Effector memory CD8-positive, alpha-beta T cell (primary cell): Measurements from ENCODE around the gene KIF26B.
"Not testable (repeated sequence)": the region's sequence is repeated elsewhere in the genome, so short reads cannot be mapped to it uniquely, and the experiment has no call there.

Experiments
- ATAC-seq: fragments of 150-1000 bp; cut with Tn5 transposase; replicated peaks from 2 replicates; pipeline ENCODE4 v1.10.0; 2021; ENCODE audit warnings: mild to moderate bottlenecking, moderate library complexity
- DNase-seq, 3 experiments: peaks; one replicate each; pipeline ENCODE4 v3.0.0; 2021
- H3K27ac Mint-ChIP-seq, 2 donors: one replicate each; pipeline ENCODE4 v1.8.0; 2022; ENCODE audit warnings: mild to moderate bottlenecking in 2 of 2, mixed read lengths in 2 of 2, moderate library complexity in 2 of 2
- H3K27me3 Mint-ChIP-seq, 2 donors: one replicate each; pipeline ENCODE4 v1.8.0; 2022; ENCODE audit warnings: mixed read lengths in 2 of 2
- H3K36me3 Mint-ChIP-seq: one replicate; pipeline ENCODE4 v1.8.0; 2022; ENCODE audit warnings: mild to moderate bottlenecking, moderate library complexity, mixed read lengths; ENCODE audit not compliant: insufficient read depth
- H3K4me1 Mint-ChIP-seq, 2 donors: one replicate each; pipeline ENCODE4 v1.8.0; 2022; ENCODE audit warnings: low read depth in 2 of 2, mixed read lengths in 2 of 2
- H3K4me3 Mint-ChIP-seq, 2 donors: one replicate each; pipeline ENCODE4 v1.8.0; 2022; ENCODE audit warnings: mild to moderate bottlenecking in 2 of 2, mixed read lengths in 2 of 2, moderate library complexity in 2 of 2
- H3K9me3 Mint-ChIP-seq, 2 donors: one replicate each; pipeline ENCODE4 v1.8.0; 2022; ENCODE audit warnings: mixed read lengths in 2 of 2

Gene KIF26B

DNA sequence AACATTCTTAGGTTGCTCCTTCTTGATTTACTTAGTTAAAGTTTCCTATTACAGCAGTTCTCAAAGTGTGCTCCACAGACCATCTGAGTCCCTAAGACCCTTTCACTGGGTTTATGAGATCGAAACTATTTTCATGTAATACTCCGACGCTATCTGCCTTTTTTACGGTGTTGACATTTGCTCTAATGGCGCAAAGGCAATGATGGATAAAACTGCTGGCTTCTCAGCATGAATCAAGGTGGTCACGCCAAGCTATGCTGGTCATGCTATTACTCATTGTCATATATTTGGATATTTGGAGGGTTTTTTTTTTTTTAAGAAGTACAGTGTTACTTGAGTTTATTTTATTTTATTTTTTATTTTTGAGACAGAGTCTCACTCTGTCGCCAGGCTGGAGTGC lies 235.1 kb downstream of the KIF26B start:
- H3K27me3 Mint-ChIP-seq, result peaks cover 17 to 27% of the 10 kb centered on the region in 2 donors
- no peaks in the 10 kb centered on the region for H3K4me1 Mint-ChIP-seq
- H3K9me3 Mint-ChIP-seq, result no peaks in the 10 kb centered on the region
- no peak overlapping the region for H3K27ac Mint-ChIP-seq
- no peak overlapping the region for H3K4me3 Mint-ChIP-seq
- DNase-seq (no peak), ATAC-seq (no peak)
- peaks cover 2% of the 10 kb centered on the region for H3K36me3 Mint-ChIP-seq

DNA sequence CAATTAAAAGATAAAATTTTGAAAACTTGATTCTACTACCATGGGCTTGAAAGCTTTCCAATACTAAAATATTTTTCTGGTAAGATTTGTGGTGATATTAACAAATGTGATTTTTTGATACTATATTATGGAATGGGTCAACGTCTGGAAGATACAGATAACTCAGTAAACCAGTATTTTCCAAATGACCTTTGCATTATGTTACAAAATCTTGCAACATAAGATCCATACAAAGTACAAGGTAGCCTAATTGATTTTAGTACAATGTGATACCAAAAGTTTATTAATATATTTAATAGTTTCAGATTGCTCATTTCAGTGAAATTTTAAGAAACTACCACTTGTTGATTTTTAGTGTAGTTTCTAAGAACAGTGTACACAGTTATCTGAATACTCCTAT lies 236.2 kb downstream of the KIF26B start:
- H3K4me3 Mint-ChIP-seq, result no peak overlapping the region
- no peak for DNase-seq
- H3K9me3 Mint-ChIP-seq, result no peaks in the 10 kb centered on the region
- H3K36me3 Mint-ChIP-seq, result peaks cover 2% of the 10 kb centered on the region
- no peak overlapping the region for H3K27ac Mint-ChIP-seq
- no peak for ATAC-seq
- peaks cover 9 to 18% of the 10 kb centered on the region in 2 donors for H3K27me3 Mint-ChIP-seq
- H3K4me1 Mint-ChIP-seq, result no peaks in the 10 kb centered on the region

DNA sequence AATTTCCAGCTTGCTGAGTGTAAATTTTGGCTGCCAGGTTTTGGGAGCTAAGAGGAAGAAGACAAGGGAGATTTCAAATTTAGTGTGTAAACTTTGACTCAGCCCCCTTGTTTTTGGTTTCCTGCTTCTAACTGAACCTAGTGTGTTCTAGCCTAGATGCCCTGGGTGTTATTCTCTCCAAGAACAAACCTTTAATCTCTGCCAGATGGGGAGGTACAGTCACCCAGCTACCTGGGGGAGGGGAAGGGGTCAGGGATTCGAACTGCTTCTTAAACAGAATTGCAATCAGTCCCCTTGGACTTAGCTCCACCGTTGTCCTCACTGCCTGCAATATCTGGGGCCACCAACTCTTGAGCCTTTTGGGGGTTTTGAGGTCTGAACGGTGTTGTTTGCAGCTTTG lies 238.9 kb downstream of the KIF26B start:
- Mint-ChIP-seq H3K27me3 (peaks cover 0 to 16% of the 10 kb centered on the region in 2 donors), H3K4me1 (no peaks in the 10 kb centered on the region), H3K27ac (no peak overlapping the region), H3K9me3 (no peaks in the 10 kb centered on the region), H3K4me3 (no peak overlapping the region), H3K36me3 (peaks cover 2% of the 10 kb centered on the region)
- DNase-seq (no peak), ATAC-seq (no peak)

DNA sequence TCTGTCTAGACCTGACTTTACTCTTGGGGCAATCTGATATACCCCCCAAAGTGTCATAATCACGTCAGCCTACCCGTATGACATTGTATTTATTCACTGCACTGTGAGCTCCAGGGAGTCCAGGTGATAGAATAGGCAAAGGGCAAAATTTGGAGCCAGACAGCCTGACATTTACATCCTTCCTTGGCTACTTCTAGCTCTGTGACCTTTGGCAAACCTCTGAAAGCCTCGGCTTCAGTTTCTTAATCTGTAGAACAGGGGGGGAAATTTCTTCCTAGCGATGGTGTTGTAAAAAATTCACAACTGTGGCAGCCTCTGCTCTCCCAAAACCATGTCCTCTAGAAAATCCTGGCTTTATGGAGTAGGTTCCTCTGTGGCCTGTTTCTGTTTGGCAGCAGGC lies 240.9 kb downstream of the KIF26B start:
- Mint-ChIP-seq H3K4me1 (no peaks in the 10 kb centered on the region), H3K27me3 (peaks cover 0 to 12% of the 10 kb centered on the region in 2 donors)

DNA sequence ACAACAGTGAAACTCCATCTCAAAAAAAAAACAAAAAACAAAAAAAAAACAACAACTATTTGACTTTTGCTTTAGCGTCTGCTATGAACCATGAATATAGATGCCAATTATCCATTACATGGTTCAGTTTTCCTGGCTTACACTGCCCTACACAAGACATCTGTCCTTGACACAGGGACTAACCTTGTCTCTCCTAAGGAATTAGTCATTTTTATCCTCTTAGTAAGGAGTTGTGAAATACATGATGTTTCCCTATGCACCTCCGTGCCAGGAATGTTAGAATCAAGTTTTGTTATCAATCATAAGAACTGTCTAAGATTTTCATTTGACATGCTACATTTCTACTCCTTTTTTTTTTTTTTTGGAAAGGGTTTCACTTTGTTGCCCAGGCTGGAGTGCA lies 241.8 kb downstream of the KIF26B start:
- H3K36me3 Mint-ChIP-seq, result no peaks in the 10 kb centered on the region
- no peak overlapping the region for H3K27ac Mint-ChIP-seq
- DNase-seq, result no peak
- peaks cover 0 to 14% of the 10 kb centered on the region in 2 donors for H3K27me3 Mint-ChIP-seq
- no peak for ATAC-seq
- no peaks in the 10 kb centered on the region for H3K4me1 Mint-ChIP-seq
- H3K9me3 Mint-ChIP-seq, result no peaks in the 10 kb centered on the region
- no peak overlapping the region for H3K4me3 Mint-ChIP-seq

More for the DNA sequence above, 240.9 kb downstream of the KIF26B start:
- Mint-ChIP-seq H3K9me3 (no peaks in the 10 kb centered on the region), H3K27ac (no peak overlapping the region), H3K36me3 (peaks cover 2% of the 10 kb centered on the region), H3K4me3 (no peak overlapping the region)
- no peak for ATAC-seq
- DNase-seq, result no peak

DNA sequence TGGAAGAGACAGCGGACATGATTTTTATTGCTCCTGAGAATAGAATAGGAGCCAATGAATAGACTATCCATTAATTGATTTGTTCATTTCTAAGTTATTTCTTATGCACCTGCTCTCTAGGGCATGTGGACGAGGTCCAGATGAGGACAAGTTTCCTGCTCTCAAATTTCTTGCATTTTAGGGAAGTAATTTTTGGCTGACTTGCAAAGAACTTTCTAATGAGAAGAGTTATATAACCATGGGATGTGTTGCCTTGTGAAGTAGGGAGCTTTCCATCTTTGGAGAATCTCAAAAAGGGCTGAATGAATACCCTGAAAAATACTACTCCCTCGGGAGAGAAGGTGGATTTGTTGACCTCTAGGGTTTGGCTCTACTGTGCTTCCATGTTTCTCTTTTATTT lies 243.0 kb downstream of the KIF26B start:
- DNase-seq (no peak), ATAC-seq (no peak)
- H3K4me1 Mint-ChIP-seq, result no peaks in the 10 kb centered on the region
- H3K27ac Mint-ChIP-seq, result no peak overlapping the region
- H3K9me3 Mint-ChIP-seq, result no peaks in the 10 kb centered on the region
- no peaks in the 10 kb centered on the region for H3K36me3 Mint-ChIP-seq
- no peak overlapping the region for H3K4me3 Mint-ChIP-seq
- H3K27me3 Mint-ChIP-seq, result peaks cover 0 to 24% of the 10 kb centered on the region in 2 donors

DNA sequence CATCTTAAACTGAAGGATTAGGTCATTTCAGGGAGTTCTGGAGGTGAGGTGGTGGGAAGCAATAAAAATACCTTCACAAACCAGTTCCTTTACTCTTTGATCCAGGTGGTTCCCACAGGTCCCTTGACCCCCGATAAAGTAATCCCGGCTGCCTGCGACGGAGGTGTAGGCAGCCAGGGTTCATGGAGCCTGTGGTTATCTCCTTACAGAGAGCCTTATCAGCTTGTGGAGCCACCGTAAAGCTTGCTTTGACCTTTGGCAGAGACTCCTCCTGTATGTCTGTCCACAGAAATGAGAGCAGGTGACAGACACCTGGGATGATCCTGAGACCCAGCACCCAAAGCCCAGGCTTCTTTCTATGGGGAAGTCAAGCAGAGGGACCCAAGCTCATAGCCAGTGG lies 243.4 kb downstream of the KIF26B start:
- Mint-ChIP-seq H3K36me3 (no peaks in the 10 kb centered on the region), H3K27me3 (peaks cover 0 to 24% of the 10 kb centered on the region in 2 donors), H3K27ac (no peak overlapping the region)

DNA sequence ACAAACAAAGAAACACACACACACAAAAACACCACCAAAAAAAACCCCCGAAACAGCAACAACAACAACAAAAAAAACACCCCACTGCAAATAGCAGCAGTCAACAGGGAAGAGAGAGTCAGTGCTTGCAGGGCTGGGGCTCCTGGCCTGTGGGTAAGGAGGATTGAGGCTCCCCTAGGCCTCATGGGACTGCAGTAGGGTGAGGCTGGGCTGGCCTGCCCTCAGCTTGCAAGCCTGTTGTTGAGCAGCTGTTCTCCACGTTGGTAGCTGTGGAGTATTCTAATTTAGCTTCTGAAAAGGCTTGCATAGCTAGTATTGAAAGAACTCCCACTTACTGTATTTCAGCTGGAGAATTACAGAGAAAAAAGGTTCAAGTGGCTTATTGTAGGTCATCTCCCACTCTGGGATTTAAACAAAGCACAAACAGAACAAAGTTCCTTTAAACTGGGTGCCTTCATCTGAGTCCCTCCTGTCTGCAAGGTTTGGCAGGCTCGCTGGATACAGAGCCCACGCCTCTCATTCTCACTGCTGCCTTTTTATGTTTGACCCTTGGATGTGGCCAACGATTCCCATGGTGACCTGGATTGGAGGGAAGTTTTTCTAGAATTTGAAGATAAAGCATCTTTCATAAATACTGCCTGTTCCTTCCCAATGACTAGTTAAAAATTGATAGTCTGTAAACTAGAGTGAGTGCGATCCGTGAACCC lies 247.2 kb downstream of the KIF26B start:
- no peak overlapping the region for H3K27ac Mint-ChIP-seq
- H3K4me1 Mint-ChIP-seq, result no peaks in the 10 kb centered on the region
- ATAC-seq (no peak), DNase-seq (no peak)
- H3K9me3 Mint-ChIP-seq, result no peaks in the 10 kb centered on the region
- no peak overlapping the region for H3K4me3 Mint-ChIP-seq
- H3K27me3 Mint-ChIP-seq, result peaks cover 0 to 40% of the 10 kb centered on the region in 2 donors
- no peaks in the 10 kb centered on the region for H3K36me3 Mint-ChIP-seq

More for the DNA sequence above, 243.4 kb downstream of the KIF26B start:
- ATAC-seq (no peak), DNase-seq (no peak)
- Mint-ChIP-seq H3K4me3 (no peak overlapping the region), H3K4me1 (no peaks in the 10 kb centered on the region), H3K9me3 (no peaks in the 10 kb centered on the region)

DNA sequence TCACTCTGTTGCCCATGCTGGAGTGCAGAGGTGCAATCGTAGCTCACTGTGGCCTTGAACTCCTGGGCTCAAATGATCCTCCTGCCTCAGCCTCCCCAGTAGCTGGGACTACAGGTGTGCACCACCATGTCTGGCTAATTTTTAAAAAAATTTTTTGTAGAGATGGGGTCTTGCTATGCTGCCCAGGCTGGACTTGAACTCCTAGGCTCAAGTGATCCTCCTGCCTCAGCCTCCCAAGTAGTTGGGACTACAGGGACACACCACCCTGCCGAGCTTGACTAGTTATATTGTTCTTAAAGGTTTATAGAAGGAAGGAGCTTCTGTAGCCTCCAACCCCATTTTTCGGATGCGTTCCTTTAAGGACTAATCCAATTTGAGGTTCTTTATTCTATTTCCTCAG lies 248.2 kb downstream of the KIF26B start:
- H3K36me3 Mint-ChIP-seq, H3K9me3 Mint-ChIP-seq, H3K4me1 Mint-ChIP-seq, H3K27ac Mint-ChIP-seq, ATAC-seq, DNase-seq, H3K4me3 Mint-ChIP-seq: not testable (repeated sequence)
- H3K27me3 Mint-ChIP-seq, result peaks cover 0 to 37% of the 10 kb centered on the region in 2 donors

DNA sequence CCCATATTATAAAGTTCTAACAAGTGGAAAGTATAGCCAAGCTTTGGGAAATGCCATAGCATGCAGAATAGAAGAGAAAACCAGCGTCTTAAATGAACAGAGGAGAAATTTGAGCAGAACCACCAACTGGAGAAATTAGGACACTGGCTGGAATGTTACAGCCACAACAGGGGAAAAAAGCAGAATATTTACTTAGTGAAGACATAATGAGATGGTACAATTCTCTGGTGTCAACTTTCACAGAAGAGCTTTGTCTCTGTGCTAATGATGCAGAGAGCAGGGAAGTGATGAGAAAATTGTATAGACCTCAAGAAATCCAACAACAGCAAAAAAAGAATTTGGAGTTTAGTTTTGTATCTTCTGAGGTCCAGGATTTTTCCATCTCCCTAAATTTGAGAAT lies 249.7 kb downstream of the KIF26B start:
- DNase-seq (no peak), ATAC-seq (no peak)
- peaks cover 3 to 34% of the 10 kb centered on the region in 2 donors for H3K27me3 Mint-ChIP-seq
- no peak overlapping the region for H3K4me3 Mint-ChIP-seq
- H3K27ac Mint-ChIP-seq, result no peak overlapping the region
- no peaks in the 10 kb centered on the region for H3K9me3 Mint-ChIP-seq
- no peaks in the 10 kb centered on the region for H3K36me3 Mint-ChIP-seq
- no peaks in the 10 kb centered on the region for H3K4me1 Mint-ChIP-seq

DNA sequence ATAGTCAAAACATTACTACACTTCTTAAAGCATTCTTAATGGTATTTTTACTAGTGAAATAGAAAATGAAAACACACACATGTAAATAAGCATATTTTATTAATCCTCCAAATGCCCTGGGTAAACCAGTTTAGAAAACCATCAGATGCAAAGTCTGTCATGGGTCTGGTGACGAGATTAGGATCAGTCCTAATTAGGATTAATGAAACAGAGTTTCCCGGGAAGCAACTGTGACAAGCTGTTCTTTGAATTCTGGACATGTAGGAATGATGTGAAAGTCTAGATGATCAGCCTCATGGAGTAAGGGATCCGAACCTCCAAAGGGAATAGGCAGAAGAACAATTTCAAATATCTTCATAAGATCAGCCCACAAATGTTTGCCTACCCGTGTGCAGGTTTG lies 250.2 kb downstream of the KIF26B start:
- Mint-ChIP-seq H3K4me1 (no peaks in the 10 kb centered on the region), H3K9me3 (no peaks in the 10 kb centered on the region), H3K27me3 (peaks cover 7 to 34% of the 10 kb centered on the region in 2 donors), H3K4me3 (no peak overlapping the region), H3K36me3 (no peaks in the 10 kb centered on the region), H3K27ac (no peak overlapping the region)
- ATAC-seq, result no peak
- no peak for DNase-seq

DNA sequence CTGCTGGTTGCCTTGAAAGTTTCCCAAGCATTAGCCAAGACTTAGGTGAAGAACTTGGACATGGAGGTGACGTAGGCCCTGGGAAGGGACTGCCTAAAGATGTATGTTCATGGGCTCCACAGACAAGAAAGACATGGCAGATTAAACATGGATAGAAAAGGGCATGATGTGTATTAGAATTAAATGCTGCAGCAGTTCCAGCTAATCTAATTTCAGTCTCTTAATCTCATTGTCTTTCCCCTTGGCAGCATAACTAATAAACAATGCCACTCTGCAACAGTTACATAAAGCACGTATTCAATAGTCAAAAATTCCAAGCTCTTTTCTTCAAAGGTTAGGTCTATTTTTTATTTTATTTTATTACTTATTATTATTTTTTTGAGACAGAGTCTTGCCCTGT lies 251.6 kb downstream of the KIF26B start:
- no peak overlapping the region for H3K4me3 Mint-ChIP-seq
- H3K27ac Mint-ChIP-seq, result no peak overlapping the region
- no peaks in the 10 kb centered on the region for H3K36me3 Mint-ChIP-seq
- no peak for ATAC-seq
- H3K27me3 Mint-ChIP-seq, result peaks cover 7 to 34% of the 10 kb centered on the region in 2 donors
- DNase-seq, result no peak
- H3K4me1 Mint-ChIP-seq, result no peaks in the 10 kb centered on the region
- no peaks in the 10 kb centered on the region for H3K9me3 Mint-ChIP-seq

DNA sequence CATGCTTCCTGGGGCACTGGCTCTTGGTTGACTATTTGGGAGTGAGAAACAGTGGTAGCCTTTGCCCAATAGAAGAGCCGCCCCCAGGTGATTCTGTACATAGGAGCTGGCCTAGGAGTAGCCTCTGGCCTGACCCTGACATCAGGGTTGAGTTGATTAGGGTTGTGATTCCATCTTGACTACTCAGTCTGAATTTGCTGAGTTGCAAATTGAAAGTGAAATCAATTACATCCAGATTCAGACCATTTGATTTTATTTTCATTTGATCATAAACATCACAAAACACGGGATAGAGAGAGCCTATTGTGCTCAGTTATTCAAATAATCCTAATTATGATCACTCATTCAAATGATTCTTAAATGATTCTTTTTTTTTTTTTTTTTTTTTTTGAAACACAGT lies 253.2 kb downstream of the KIF26B start:
- Mint-ChIP-seq H3K9me3 (no peaks in the 10 kb centered on the region), H3K36me3 (no peaks in the 10 kb centered on the region), H3K4me3 (no peak overlapping the region), H3K27me3 (peaks cover 7 to 22% of the 10 kb centered on the region in 2 donors), H3K4me1 (no peaks in the 10 kb centered on the region), H3K27ac (no peak overlapping the region)
- no peak for ATAC-seq
- DNase-seq, result no peak

DNA sequence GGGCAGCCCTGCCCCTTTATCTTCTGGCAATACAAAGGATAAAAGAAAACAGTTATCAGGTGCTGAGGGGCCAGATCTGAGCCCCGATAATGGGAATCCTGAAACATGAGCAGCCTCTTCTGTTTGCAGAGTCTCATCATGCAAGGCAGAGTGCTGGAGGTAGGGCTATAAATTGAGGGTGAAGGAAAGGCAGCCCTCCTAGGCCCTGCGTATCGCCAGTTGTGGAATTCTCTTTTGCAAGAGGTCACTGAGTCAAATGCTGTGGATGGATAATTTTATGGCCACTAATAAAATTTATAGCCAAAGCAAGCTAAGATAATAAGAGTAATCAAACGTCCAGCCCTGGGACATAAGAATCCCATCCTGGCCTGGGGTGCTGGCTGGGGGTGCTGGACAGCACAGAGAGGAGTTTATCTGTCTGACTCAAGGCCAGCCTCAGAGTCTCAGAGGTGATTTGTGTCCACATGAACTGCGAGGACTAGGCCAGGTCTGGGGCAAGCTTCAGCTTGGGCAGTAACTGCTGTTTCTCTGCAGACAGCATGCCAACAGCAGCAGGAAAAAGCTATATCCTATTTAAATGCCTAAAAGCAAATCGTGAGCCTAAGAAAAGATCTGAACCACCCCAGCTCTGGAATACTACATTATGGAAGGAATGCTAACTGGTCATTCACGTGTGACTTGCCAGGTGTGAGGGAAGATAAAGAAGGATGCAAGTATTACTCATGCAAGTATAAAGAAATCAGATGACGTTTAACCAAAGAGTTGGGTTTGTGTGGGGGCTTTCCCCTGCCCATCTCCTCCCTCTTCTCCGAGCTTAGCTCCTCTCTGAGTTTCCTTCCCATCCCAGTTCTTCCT lies 254.8 kb downstream of the KIF26B start:
- Mint-ChIP-seq H3K4me3 (no peak overlapping the region), H3K27ac (no peak overlapping the region), H3K27me3 (peaks cover 16 to 22% of the 10 kb centered on the region in 2 donors), H3K9me3 (no peaks in the 10 kb centered on the region), H3K4me1 (no peaks in the 10 kb centered on the region), H3K36me3 (no peaks in the 10 kb centered on the region)
- DNase-seq, result no peak
- ATAC-seq, result no peak
